Loucy (cell line): ENCODE measurements around the gene PTGDR2.
A peak's percentile ranks its signal among the peaks of the same experiment; 100 is the strongest.

ENCODE experiments used
- H2AFZ ChIP-seq: fragments of 200-600 bp; sonication (generic); 2 replicates; pipeline ENCODE4 v1.6.0; 2016; ENCODE audit warnings: antibody characterized with exemption, mild to moderate bottlenecking, low read length, moderate library complexity
- H3F3A ChIP-seq: fragments of 200-600 bp; 2 replicates; pipeline ENCODE4 v1.6.0; 2016; ENCODE audit warnings: antibody characterized with exemption, low read depth, mild to moderate bottlenecking
- H3K27me3 ChIP-seq: fragments of 200-600 bp; sonication (generic); 2 replicates; pipeline ENCODE4 v1.6.1; 2014; ENCODE audit warnings: low read length, mild to moderate bottlenecking; ENCODE audit not compliant: insufficient read depth, poor library complexity, severe bottlenecking
- H3K36me3 ChIP-seq: fragments of 200-600 bp; sonication (generic); 2 replicates; pipeline ENCODE4 v1.6.1; 2016; ENCODE audit warnings: low read length; ENCODE audit not compliant: insufficient read depth
- H3K4me1 ChIP-seq: fragments of 200-600 bp; sonication (generic); 2 replicates; pipeline ENCODE4 v1.5.1; 2014; ENCODE audit warnings: low read length, mild to moderate bottlenecking; ENCODE audit not compliant: insufficient read depth, poor library complexity, severe bottlenecking
- H3K4me2 ChIP-seq: fragments of 200-600 bp; sonication (generic); 2 replicates; pipeline ENCODE4 v1.6.0; 2014; ENCODE audit warnings: antibody characterized with exemption, low read length, low read depth, mild to moderate bottlenecking; ENCODE audit not compliant: poor library complexity, severe bottlenecking
- H3K4me3 ChIP-seq: fragments of 200-600 bp; sonication (generic); 2 replicates; pipeline ENCODE4 v1.5.1; 2014; ENCODE audit warnings: low read length, mild to moderate bottlenecking, mixed read lengths; ENCODE audit not compliant: poor library complexity, severe bottlenecking
- H3K79me2 ChIP-seq: fragments of 200-600 bp; sonication (generic); 2 replicates; pipeline ENCODE4 v1.6.1; 2014; ENCODE audit warnings: low read length; ENCODE audit not compliant: insufficient read depth
- H3K9ac ChIP-seq: fragments of 200-600 bp; sonication (generic); 2 replicates; pipeline ENCODE4 v1.6.0; 2014; ENCODE audit warnings: mild to moderate bottlenecking, low read depth, low read length, moderate library complexity; ENCODE audit not compliant: poor library complexity, severe bottlenecking
- H3K9me2 ChIP-seq: fragments of 200-600 bp; sonication (generic); replicated peaks from 2 replicates; pipeline ENCODE4 v1.6.1; 2016; ENCODE audit warnings: low read depth, low read length, mixed read lengths
- H3K9me3 ChIP-seq: fragments of 200-600 bp; sonication (generic); 2 replicates; pipeline ENCODE4 v1.6.1; 2014; ENCODE audit warnings: mild to moderate bottlenecking, antibody characterized with exemption, low read length, low read depth; ENCODE audit not compliant: insufficient read depth
- H4K20me1 ChIP-seq: fragments of 200-600 bp; sonication (generic); 2 replicates; pipeline ENCODE4 v1.6.0; 2014; ENCODE audit warnings: antibody characterized with exemption, low read length, mild to moderate bottlenecking; ENCODE audit not compliant: insufficient read depth, poor library complexity, severe bottlenecking
- EZH2phosphoT487 ChIP-seq: fragments of 200-600 bp; IDR thresholded peaks from 2 replicates; pipeline ENCODE4 v1.6.1; 2018; ENCODE audit warnings: antibody characterized with exemption, mild to moderate bottlenecking, moderate library complexity, borderline replicate concordance
- TF ChIP-seq, protein P1 (sequence below): fragments of 200-600 bp; sonication (generic); conservative IDR thresholded peaks from 2 replicates; pipeline ENCODE4 v1.5.1; 2014; ENCODE audit warnings: mild to moderate bottlenecking, antibody characterized with exemption, low read length

The PTGDR2 gene

DNA sequence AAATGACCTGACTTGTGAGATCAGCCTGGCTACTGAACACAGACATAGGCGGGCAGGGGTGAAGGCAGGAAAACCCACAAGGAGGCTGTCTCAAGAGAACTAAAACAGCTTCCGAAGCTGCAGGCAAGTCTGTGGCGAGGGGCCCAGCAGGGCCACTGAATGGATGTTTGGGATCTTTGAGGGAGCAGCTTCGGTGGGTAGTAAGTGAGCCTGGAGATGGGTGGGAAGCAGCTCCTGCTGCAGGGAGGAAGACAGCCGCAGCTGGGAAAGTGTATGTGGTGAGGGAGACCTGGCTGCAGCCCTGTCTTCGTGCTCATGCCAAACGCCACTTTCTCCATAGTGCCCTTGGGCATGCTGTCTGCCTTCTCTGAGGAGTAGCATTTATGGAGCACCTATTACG lies 10.4 kb downstream of the PTGDR2 start:
- H3K9me3 ChIP-seq = no peaks in the 10 kb centered on the region
- no peaks in the 10 kb centered on the region for H3K9me2 ChIP-seq
- H3F3A ChIP-seq = no peaks in the 10 kb centered on the region
- peak overlapping the region; percentile 85 for H3K9ac ChIP-seq
- H3K4me1 ChIP-seq = peaks cover 72% of the 10 kb centered on the region
- peak overlapping the region; percentile 96 for H3K4me3 ChIP-seq
- H4K20me1 ChIP-seq = no peaks in the 10 kb centered on the region
- H3K79me2 ChIP-seq = peaks cover 62% of the 10 kb centered on the region
- H3K27me3 ChIP-seq = no peaks in the 10 kb centered on the region
- TF ChIP-seq, protein P1, sequence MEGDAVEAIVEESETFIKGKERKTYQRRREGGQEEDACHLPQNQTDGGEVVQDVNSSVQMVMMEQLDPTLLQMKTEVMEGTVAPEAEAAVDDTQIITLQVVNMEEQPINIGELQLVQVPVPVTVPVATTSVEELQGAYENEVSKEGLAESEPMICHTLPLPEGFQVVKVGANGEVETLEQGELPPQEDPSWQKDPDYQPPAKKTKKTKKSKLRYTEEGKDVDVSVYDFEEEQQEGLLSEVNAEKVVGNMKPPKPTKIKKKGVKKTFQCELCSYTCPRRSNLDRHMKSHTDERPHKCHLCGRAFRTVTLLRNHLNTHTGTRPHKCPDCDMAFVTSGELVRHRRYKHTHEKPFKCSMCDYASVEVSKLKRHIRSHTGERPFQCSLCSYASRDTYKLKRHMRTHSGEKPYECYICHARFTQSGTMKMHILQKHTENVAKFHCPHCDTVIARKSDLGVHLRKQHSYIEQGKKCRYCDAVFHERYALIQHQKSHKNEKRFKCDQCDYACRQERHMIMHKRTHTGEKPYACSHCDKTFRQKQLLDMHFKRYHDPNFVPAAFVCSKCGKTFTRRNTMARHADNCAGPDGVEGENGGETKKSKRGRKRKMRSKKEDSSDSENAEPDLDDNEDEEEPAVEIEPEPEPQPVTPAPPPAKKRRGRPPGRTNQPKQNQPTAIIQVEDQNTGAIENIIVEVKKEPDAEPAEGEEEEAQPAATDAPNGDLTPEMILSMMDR = no peak
- TF ChIP-seq EZH2phosphoT487 = no peak
- no peak overlapping the region for H2AFZ ChIP-seq
- peak overlapping the region; percentile 88 for H3K4me2 ChIP-seq
- H3K36me3 ChIP-seq = peaks cover 4% of the 10 kb centered on the region; the same call in 1 of the 2 replicates

- Histone ChIP-seq H3K9ac (peak overlapping the region; percentile 85), H3K9me3 (no peaks in the 10 kb centered on the region), H3K36me3 (peaks cover under 1% of the 10 kb centered on the region; the same call in 1 of the 2 replicates), H3K4me1 (peaks cover 67% of the 10 kb centered on the region), H3K4me3 (peak overlapping the region; percentile 96), H3K9me2 (no peaks in the 10 kb centered on the region), H3K4me2 (peak overlapping the region; percentile 88), H4K20me1 (no peaks in the 10 kb centered on the region), H3K27me3 (no peaks in the 10 kb centered on the region), H2AFZ (no peak overlapping the region), H3F3A (no peaks in the 10 kb centered on the region), H3K79me2 (peaks cover 58% of the 10 kb centered on the region)
- TF ChIP-seq, protein P1 = no peak
- TF ChIP-seq EZH2phosphoT487 = no peak
These were observed 10.9 kb downstream of the PTGDR2 start for GRCh38 chr11:60844870-60845221.

GRCh38 chr11:60844045-60844869 lies 11.5 kb downstream of the PTGDR2 start:
- Histone ChIP-seq H3K9ac (peak overlapping the region; percentile 85), H4K20me1 (no peaks in the 10 kb centered on the region), H3K4me1 (peaks cover 61% of the 10 kb centered on the region), H3F3A (no peaks in the 10 kb centered on the region), H3K4me2 (peak overlapping the region; percentile 88), H2AFZ (no peak overlapping the region), H3K4me3 (peak overlapping the region; percentile 96), H3K79me2 (peaks cover 53% of the 10 kb centered on the region), H3K27me3 (no peaks in the 10 kb centered on the region), H3K9me3 (no peaks in the 10 kb centered on the region), H3K36me3 (no peaks in the 10 kb centered on the region), H3K9me2 (no peaks in the 10 kb centered on the region)
- TF ChIP-seq, protein P1 = no peak
- no peak for TF ChIP-seq EZH2phosphoT487
